PC-3 (cell line): ENCODE measurements around the gene TNNT2.

Experiments used
- CTCF ChIP-seq: fragments of 300-600 bp; sonication (generic); conservative IDR thresholded peaks from 2 replicates; pipeline ENCODE4 v1.5.1; 2017; ENCODE audit warnings: antibody characterized with exemption, low read depth, mild to moderate bottlenecking, low read length
- EZH2 ChIP-seq: fragments of 300-600 bp; sonication (generic); IDR thresholded peaks from one replicate; pipeline ENCODE4 v1.6.1; 2017; ENCODE audit warnings: antibody characterized with exemption, mild to moderate bottlenecking, low read length; ENCODE audit not compliant: unreplicated experiment

- TF ChIP-seq CTCF (no peak), EZH2 (no peak)
Measured at GRCh38 chr1:201322653-201323510, 54.6 kb downstream of the TNNT2 start.
